NOMO-1 (cell line): ENCODE results near the gene ZNF41.
"Not testable (repeated sequence)": the region's sequence is repeated elsewhere in the genome, so short reads cannot be mapped to it uniquely, and the experiment has no call there.

ENCODE experiments used
- DNase-seq, 2 experiments: peaks; one replicate each; lab custom pipeline; 2025; ENCODE audit not compliant: unreplicated experiment in 2 of 2; lab: John Stamatoyannopoulos, UW

The ZNF41 gene

DNA sequence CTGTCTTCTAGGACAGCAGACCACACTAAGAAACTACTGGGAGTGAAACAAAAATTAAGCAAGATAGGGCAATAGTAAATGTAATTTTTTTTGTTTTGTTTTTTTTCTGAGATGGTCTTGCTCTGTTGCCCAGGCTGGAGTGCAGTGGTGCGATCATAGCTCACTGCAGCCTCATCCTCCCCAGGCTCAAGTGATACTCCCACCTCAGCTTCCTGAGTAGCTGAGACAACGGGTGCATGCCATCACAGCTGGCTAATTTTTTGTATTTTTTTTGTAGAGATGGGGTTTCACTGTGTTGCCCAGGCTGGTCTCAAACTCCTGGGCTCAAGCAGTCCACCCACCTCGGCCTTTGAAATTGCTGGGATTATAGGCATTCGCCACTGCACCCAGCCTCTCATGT lies 9.1 kb upstream of the ZNF41 start:
- DNase-seq: not testable (repeated sequence)

- no peak for DNase-seq
These were observed 6.7 kb upstream of the ZNF41 start for GRCh38 chrX:47489507-47490275.

- DNase-seq: peak in 1 of 2 experiments; percentile 52
These were observed 1.9 kb upstream of the ZNF41 start for GRCh38 chrX:47484885-47485284.

- DNase-seq: no peak
These were observed 565 bp upstream of the ZNF41 start for GRCh38 chrX:47483306-47484268.

GRCh38 chrX:47482065-47482511 lies 934 bp downstream of the ZNF41 start:
- no peak for DNase-seq

DNA sequence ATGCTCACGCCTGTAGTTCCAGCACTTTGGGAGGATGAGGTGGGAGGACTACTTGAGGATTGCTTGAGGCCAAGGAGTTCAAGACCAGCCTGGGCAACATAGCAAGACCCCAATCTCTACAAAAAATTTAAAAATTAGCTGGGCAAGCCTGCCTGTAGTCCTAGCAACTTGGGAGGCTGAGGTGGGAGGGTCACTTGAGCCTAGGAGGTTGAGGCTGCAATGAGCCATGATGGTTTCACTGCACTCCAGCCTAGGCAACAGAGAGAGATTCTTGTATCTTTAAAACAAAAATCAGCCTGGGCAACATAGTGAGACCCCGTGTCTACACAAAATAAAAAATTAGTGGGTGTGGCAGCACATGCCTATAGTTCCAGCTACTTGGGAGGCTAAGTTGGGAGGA lies 1.9 kb downstream of the ZNF41 start:
- no peak for DNase-seq

DNA sequence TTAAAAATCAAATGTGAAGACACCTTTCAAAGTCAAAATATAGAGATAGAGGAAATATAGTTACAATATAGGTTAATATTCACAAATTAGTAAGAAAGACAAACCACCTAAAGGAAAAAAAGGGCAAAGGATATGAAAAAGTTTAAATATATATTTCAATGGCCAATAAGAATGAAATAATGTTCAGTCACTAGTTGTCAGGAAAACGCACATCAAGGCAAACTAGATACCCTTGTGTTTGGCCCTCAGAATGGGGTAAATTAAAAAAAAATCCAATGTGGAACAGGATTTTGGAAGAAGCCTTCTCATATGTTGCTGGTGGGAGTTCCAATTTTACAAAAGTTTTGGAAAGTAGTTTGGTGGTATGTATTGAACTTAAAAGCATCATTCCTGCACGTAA lies 2.4 kb downstream of the ZNF41 start:
- no peak for DNase-seq

DNA sequence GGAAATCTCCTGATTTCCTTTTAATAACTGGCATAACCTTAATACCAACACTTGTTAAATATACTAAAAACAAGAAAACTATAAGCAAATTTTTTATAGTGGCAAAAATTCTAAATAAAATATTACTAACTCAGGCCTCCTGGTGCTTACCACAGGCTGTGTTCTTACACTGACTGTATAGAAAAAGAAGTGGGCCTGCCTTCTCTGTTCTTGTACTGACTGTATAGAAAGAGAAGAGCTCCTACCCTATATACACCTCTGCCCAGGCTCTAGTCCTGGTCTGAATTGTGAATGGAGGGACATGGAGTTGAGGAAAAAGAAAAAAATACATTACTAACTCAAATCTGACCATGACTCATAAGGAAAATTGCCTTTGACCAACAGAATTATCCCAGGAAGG lies 7.5 kb downstream of the ZNF41 start:
- DNase-seq: no peak

DNA sequence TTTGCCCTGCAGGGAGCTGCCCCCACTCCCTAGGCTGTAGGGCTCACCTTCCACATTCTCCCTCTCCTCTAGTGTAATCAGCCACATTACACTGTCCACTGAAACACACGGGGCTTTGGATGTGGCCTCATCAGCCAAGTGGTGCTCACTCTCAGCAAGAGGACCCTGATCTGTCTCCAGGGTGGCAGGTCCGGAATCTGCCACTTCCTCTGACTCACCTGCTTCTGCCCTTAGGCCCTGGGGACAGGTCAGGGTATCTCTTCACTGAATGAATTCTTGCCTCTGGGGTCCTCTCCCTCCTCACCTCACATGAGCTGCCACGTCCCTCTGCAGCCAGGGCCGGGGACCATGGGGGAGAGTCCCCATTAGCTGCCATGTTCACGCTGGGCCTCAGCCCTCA lies 15.9 kb downstream of the ZNF41 start:
- DNase-seq: no peak

DNA sequence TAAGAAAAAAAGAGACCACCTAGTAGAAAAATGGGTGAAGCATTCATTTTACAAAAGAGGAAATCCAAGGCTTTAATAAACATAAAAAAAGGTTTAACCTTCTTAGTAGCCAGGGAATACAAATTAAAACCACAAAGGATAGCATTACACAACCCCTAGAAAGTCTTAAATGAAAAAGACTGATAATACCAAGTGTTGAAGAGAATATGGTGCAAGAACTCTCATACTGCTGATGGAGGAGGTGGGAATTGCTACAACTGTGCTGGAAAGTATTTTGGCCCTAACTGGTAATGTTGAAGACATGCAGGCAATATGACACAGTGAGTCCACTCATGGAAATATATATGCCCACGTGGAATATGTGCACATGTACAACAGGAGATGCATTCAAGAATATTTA lies 22.5 kb downstream of the ZNF41 start:
- DNase-seq: no peak

DNA sequence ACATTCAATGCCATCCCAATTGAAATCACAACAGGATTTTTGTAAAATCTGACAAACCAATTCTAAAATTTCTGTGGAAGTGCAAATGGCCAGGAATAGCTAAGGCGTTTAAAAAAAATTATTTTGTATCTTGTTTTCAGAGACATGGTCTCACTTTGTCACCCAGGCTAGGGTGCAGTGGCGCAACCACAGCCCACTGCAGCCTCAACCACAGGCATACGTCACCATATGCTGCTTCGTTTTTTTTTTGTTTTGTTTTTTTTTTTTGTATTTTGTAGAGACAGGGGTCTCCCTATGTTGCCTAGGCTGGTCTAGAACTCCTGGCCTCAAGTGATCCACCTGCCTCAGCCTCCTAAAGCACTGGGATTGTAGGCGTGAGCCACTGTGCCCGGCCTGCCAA lies 24.5 kb downstream of the ZNF41 start:
- DNase-seq: no peak

DNA sequence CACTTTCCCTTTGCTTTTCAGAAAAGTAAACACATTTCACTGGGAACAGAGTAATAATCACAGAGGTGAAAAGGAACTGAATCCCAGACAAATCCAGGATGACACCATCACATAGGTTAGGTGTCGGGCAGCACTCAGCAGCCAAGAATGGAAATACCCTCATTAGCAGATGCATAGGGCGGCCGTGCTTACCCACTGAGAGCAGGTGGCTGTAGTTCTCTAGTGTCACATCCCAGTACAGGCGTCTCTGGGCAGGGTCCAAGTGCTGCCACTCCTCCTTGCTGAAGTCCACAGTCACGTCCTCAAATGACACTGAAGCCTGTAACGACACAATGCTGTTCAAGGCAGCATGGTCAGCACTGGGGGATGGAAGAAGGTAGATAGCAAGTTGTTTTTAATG lies 26.9 kb downstream of the ZNF41 start:
- no peak for DNase-seq

DNA sequence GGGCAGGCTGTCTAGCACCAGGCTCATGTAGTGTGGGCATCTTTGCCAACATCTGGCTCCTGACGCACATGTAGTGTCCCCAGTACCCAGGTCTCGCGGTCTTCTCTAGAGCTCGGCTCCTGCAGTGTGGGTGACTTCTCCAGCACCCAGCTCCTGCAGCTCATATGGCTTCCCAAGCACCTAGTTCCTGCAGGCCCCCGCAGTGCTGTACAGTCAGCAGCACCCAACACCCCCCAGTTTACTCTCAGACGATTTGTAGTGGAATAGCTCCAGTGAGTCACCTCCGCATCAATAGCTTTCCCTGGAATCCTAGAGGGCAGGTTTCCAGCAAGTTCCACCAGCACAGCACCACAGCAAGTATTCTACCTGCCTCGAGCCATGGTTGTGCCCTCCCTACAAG lies 30.9 kb downstream of the ZNF41 start:
- DNase-seq: no peak

DNA sequence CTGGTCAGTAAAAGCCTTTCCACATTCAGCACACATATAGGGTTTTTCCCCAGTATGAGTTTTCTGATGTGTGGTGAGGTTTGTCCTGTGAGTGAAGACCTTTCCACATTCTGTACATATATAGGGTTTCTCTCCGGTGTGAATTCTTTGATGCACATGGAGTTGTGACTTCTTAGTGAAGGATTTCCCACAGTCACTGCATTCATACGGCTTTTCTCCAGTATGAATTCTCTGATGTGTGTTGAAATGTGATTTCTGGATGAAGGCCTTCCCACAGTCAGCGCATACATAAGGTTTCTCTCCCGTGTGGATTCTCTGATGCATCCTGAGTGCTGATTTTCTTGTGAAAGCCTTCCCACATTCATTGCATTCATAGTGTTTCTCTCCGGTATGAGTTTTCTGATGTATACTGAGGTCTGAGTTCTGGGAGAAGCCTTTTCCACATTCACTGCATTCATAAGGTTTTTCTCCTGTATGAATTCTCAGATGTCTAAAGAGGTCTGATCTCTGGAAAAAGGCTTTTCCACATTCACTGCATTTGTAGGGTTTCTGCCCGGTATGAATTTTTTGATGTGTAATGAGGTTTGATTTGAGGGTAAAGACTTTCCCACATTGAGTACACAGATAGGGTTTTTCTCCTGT lies 34.7 kb downstream of the ZNF41 start:
- DNase-seq: no peak

DNA sequence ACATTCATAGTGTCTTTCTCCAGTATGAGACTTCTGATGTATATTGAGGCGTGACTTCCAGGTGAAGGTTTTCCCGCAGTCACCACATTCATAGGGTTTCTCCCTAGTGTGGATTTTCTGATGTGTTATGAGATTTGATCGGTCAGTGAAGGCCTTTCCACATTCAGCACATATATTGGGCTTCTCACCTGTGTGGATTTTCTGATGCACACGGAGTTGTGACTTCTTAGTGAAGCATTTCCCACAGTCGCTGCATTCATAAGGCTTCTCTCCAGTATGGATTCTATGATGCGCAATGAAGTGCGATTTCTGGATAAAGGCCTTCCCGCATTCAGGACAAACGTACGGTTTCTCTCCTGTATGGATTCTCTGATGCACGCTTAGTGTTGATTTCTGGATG lies 35.4 kb downstream of the ZNF41 start:
- no peak for DNase-seq

GRCh38 chrX:47446971-47447370 lies 36.1 kb downstream of the ZNF41 start:
- DNase-seq: no peak

DNA sequence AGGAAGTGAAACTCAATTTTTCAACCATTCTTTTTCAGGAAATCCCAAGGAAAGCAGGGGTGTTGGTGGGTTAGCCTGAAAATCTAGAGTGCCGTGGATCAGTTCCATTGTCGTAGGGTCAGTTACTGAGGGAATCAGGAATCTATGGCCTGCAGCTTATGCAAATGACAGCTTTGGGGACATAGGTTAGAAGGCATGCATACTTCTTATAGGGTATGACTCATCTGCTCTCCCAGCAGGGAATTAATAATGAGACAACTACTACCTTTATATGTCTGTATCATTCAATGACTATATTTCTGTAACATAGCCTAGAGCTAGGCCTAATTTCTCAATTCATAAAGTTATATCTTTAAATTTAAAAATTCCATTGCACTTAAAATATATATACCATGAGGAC lies 36.6 kb downstream of the ZNF41 start:
- no peak for DNase-seq

- DNase-seq: no peak
These were observed 52.1 kb downstream of the ZNF41 start for GRCh38 chrX:47430925-47431324.

- DNase-seq: no peak
These were observed 60.6 kb downstream of the ZNF41 start for GRCh38 chrX:47422444-47422843.

DNA sequence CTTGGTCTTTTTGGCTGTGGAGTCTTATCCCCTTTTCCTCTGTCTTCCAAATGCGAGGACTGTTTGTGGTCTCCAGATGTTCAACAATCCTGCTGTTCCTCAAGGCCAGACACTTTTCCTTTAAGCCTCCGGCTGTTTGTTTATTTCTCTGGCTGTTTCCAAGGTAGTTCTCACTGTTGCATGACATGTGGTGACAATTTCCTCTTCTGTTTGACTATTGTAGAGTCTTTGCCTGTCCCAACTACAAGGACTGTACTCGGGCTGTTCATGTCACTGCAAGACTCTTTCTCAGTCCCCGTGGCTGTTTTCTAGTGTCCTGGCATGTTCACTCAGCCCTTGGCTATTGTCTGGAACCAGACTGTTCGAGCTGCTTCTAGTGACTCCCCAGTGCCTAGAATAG lies 62.1 kb downstream of the ZNF41 start:
- DNase-seq: no peak

- no peak for DNase-seq
These were observed 62.8 kb downstream of the ZNF41 start for GRCh38 chrX:47420265-47420664.
